ENCODE results near the gene NFIL3. TPM values are rescaled to one million over a fixed set of nuclear protein-coding genes. Genes with fewer than 3 reads are reported as not detected.

Gene NFIL3
- total and polyA plus RNA-seq, 2 of the 4 experiments (the other 2 are of a cell fraction) = 27.6 to 27.7 TPM

DNA sequence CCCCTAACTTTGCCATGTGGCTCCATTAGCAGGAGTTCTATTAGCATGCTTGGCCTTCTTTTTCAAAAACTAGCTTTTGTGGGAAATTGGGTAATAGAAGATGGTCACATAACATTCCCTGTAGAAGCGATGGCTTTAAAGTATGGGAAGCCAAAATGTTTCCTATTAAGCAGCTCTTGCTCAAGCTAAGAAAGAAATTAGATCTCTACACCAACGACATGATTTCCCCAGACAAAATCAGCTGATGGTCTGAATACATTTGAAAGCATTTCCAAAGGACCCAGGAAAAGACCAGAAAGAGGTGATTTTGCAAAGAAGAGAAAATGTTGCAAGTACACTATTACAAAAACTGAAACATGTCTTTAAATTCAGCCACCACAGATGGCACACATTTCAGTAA, 4.8 kb upstream of the NFIL3 start:
- DNase-seq = no peak
- Histone ChIP-seq H3K79me1 (ENCODE audit: low read depth in 1 of 2, low read length in 2 of 2) (peaks cover 0 to 20% of the 10 kb centered on the region in 2 experiments; a peak in 3 of 4 replicates), H3K23ac (ENCODE audit: low read depth, low read length) (no peak overlapping the region), H3K4me3 (ENCODE audit: insufficient read depth, low read depth, low read length) (no peak overlapping the region), H2AK9ac (replicated peaks; ENCODE audit: low read depth, low read length, poor library complexity) (no peak overlapping the region), H3K14ac (replicated peaks; ENCODE audit: low read depth, low read length) (peak overlapping the region; percentile 32; the same call in 1 of the 2 replicates), H4K8ac (ENCODE audit: low read depth in 2 of 2, low read length in 2 of 2) (peak overlapping the region in 1 of 2 experiments; percentile 37; a peak in 1 of 4 replicates), H3K27ac (ENCODE audit: insufficient read depth, low read length) (peak overlapping the region; percentile 75; the same call in 1 of the 2 replicates), H3K27me3 (ENCODE audit: control insufficient read depth, insufficient read depth, low read length) (no peaks in the 10 kb centered on the region), H2AFZ (replicated peaks; ENCODE audit: low read length, poor library complexity) (no peak overlapping the region), H3K4me1 (ENCODE audit: control insufficient read depth, insufficient read depth, low read length) (peaks cover 9% of the 10 kb centered on the region), H3K9me1 (ENCODE audit: insufficient read depth, low read length) (peaks cover 8% of the 10 kb centered on the region; the same call in 1 of the 2 replicates), H3K36me3 (ENCODE audit: control insufficient read depth, insufficient read depth, low read length) (no peaks in the 10 kb centered on the region), H4K5ac (ENCODE audit: low read depth, low read length) (peak overlapping the region; percentile 66), H4K20me1 (ENCODE audit: insufficient read depth, low read length) (no peaks in the 10 kb centered on the region), H4K91ac (ENCODE audit: insufficient read depth, low read depth, low read length) (0 out of 2 replicates have a peak overlapping the region, but pooled peaks have one; percentile 8), H2BK20ac (ENCODE audit: low read depth, low read length) (0 out of 2 replicates have a peak overlapping the region, but pooled peaks have one; percentile 12), H3K9ac (ENCODE audit: low read depth, low read length) (no peak overlapping the region), H3K56ac (ENCODE audit: extremely low read depth, insufficient read depth, low read length) (no peak overlapping the region), H3K4ac (ENCODE audit: low read depth, low read length) (peak overlapping the region; percentile 22; the same call in 1 of the 2 replicates), H2BK120ac (ENCODE audit: low read depth, low read length) (peak overlapping the region; percentile 52; the same call in 1 of the 2 replicates), H2AK5ac (ENCODE audit: low read depth, low read length) (peak overlapping the region; percentile 27; the same call in 1 of the 2 replicates), H2BK5ac (ENCODE audit: low read depth, low read length, poor library complexity, severe bottlenecking) (peak overlapping the region; percentile 19), H3K9me3 (ENCODE audit: control insufficient read depth, insufficient read depth, low read length) (no peaks in the 10 kb centered on the region), H2BK15ac (ENCODE audit: low read depth, low read length) (peak overlapping the region; percentile 69; the same call in 1 of the 3 replicates), H3K4me2 (ENCODE audit: low read depth, low read length) (peak overlapping the region; percentile 24; the same call in 1 of the 2 replicates), H3K18ac (ENCODE audit: low read depth, low read length) (peak overlapping the region; percentile 76)
- dilution Hi-C loops (cut with HindIII; ENCODE audit: low sequenced_read_pairs, unreplicated experiment) = no loop called here
- CTCF ChIA-PET = interaction anchor here (0.9 kb wide), 2 partner anchors 301 to 443 kb away, joined by 3 read pairs; no protein-coding TSS in a partner anchor
- BruUV-seq (replicated peaks) = no TSS peak
- no CpG with 5 or more reads among the region's 2 CpGs for WGBS, 2 experiments (ENCODE audit: extremely low coverage in 2 of 2, insufficient read length in 1 of 2)
- POLR2A ChIA-PET (ENCODE audit: unreplicated experiment) = interaction anchor here (0.6 kb wide), 1 partner anchor 299 kb away, joined by 5 read pairs; no protein-coding TSS in a partner anchor
- no peak for TF ChIP-seq CEBPB (IDR thresholded peaks at IDR 0.05; ENCODE audit: low read depth, low read length)
- TF ChIP-seq RAD21 (IDR thresholded peaks at IDR 0.05; ENCODE audit: low read length) = no peak
- in situ Hi-C loops (cut with MboI; ENCODE audit: low sequenced_read_pairs) = loop anchor here (5.0 kb wide), 1 partner anchor 69 kb away; no protein-coding TSS in a partner anchor
- intact Hi-C loops (cut with micrococcal nuclease) = loop anchor here (5.0 kb wide), 1 partner anchor 54 kb away; no protein-coding TSS in a partner anchor
- ATAC-seq (ENCODE audit: low read depth) = no peak
